ENCODE measurements around the gene ZNF280B. TPM values are rescaled to one million over a fixed set of nuclear protein-coding genes. Genes with fewer than 3 reads are reported as not detected.

The ZNF280B gene
- total RNA-seq, 4 donors from 2014 or later, result under 0.01 to 3.8 (median 0.88) TPM; not detected in 1

GRCh38 chr22:22465782-22466181 lies 42.8 kb downstream of the ZNF280B start:
- intact Hi-C loops (cut with DNase I; ENCODE audit: low total_unique reads), result no loop called here
- Histone ChIP-seq H3K27me3 (no peaks in the 10 kb centered on the region), H3K36me3 (no peaks in the 10 kb centered on the region), H3K4me3 (no peak overlapping the region), H3K4me1 (no peaks in the 10 kb centered on the region), H3K9me3 (no peaks in the 10 kb centered on the region), H3K27ac (no peak overlapping the region)
- TF ChIP-seq POLR2A (IDR thresholded peaks at IDR 0.05) (no peak), CTCF (IDR thresholded peaks at IDR 0.05) (no peak)
- no peak for DNase-seq

GRCh38 chr22:22465094-22465602 lies 43.4 kb downstream of the ZNF280B start:
- intact Hi-C loops (cut with DNase I; ENCODE audit: low total_unique reads), result no loop called here
- DNase-seq, result no peak
- H3K36me3 ChIP-seq, result no peaks in the 10 kb centered on the region

GRCh38 chr22:22464541-22465054 lies 43.9 kb downstream of the ZNF280B start:
- H3K27me3 ChIP-seq, result no peaks in the 10 kb centered on the region

More at GRCh38 chr22:22465094-22465602, 43.4 kb downstream of the ZNF280B start:
- Histone ChIP-seq H3K4me1 (no peaks in the 10 kb centered on the region), H3K27ac (no peak overlapping the region), H3K4me3 (no peak overlapping the region), H3K27me3 (no peaks in the 10 kb centered on the region), H3K9me3 (peaks cover 0 to under 1% of the 10 kb centered on the region in 2 donors)
- no peak for TF ChIP-seq POLR2A (IDR thresholded peaks at IDR 0.05)
- TF ChIP-seq CTCF (IDR thresholded peaks at IDR 0.05), result no peak

GRCh38 chr22:22463855-22464540 lies 44.5 kb downstream of the ZNF280B start:
- intact Hi-C loops (cut with DNase I; ENCODE audit: low total_unique reads), result no loop called here
- DNase-seq, result peak in 1 of 2 donors; percentile 15

More at GRCh38 chr22:22464541-22465054, 43.9 kb downstream of the ZNF280B start:
- DNase-seq, result no peak
- no peaks in the 10 kb centered on the region for H3K36me3 ChIP-seq
- H3K4me1 ChIP-seq, result no peaks in the 10 kb centered on the region
- peaks cover 0 to 5% of the 10 kb centered on the region in 2 donors for H3K9me3 ChIP-seq
- H3K4me3 ChIP-seq, result no peak overlapping the region
- no peak overlapping the region for H3K27ac ChIP-seq
- intact Hi-C loops (cut with DNase I; ENCODE audit: low total_unique reads), result no loop called here
- TF ChIP-seq CTCF (IDR thresholded peaks at IDR 0.05), result no peak
- no peak for TF ChIP-seq POLR2A (IDR thresholded peaks at IDR 0.05)

More at GRCh38 chr22:22463855-22464540, 44.5 kb downstream of the ZNF280B start:
- no peaks in the 10 kb centered on the region for H3K36me3 ChIP-seq
- no peaks in the 10 kb centered on the region for H3K4me1 ChIP-seq
- no peaks in the 10 kb centered on the region for H3K27me3 ChIP-seq
- TF ChIP-seq POLR2A (IDR thresholded peaks at IDR 0.05), result no peak
- peak; percentile 38 to 62 (median 57) for TF ChIP-seq CTCF (IDR thresholded peaks at IDR 0.05)
- no peak overlapping the region for H3K27ac ChIP-seq
- no peak overlapping the region for H3K4me3 ChIP-seq
- peaks cover 0 to 5% of the 10 kb centered on the region in 2 donors for H3K9me3 ChIP-seq

Data from uterus (tissue), 4 donors.